GM12878 (cell line): ENCODE data around the gene CHERP. TPM values are rescaled to one million over a fixed set of nuclear protein-coding genes. Genes with fewer than 3 reads are reported as not detected.

Source experiments
- BRCA1 ChIP-seq: IDR thresholded peaks from 2 replicates; pipeline ENCODE4 v1.6.1; 2011; ENCODE audit warnings: low read depth, low read length, improper control_type of control experiment
- CTCF ChIP-seq, 3 experiments: IDR thresholded peaks in 2 of 3; conservative IDR thresholded peaks in 1 of 3; 2 replicates each; pipeline ENCODE4 v1.5.1; 2011; ENCODE audit warnings: low read depth in 3 of 3, low read length in 3 of 3, mild to moderate bottlenecking in 3 of 3, control low read depth in 2 of 3, moderate library complexity in 2 of 3, inconsistent platforms in 1 of 3, mixed read lengths in 1 of 3; ENCODE audit not compliant: control insufficient read depth in 2 of 3, insufficient read depth in 1 of 3; ENCODE audit errors: extremely low read depth in 1 of 3
- GABPA ChIP-seq: IDR thresholded peaks from 2 replicates; pipeline ENCODE4 v1.6.1; 2014; ENCODE audit warnings: antibody characterized with exemption, low read depth, mild to moderate bottlenecking, inconsistent platforms
- HCFC1 ChIP-seq: fragments of 150-350 bp; IDR thresholded peaks from 2 replicates; pipeline ENCODE4 v1.6.1; 2014; ENCODE audit warnings: low read length
- IKZF1 ChIP-seq: fragments of 450-650 bp; conservative IDR thresholded peaks from 2 replicates; pipeline ENCODE4 v1.6.1; 2017; ENCODE audit warnings: antibody characterized with exemption, mild to moderate bottlenecking
- IRF4 ChIP-seq: IDR thresholded peaks from 2 replicates; pipeline ENCODE4 v1.6.1; 2011; ENCODE audit warnings: low read depth, low read length
- MEF2A ChIP-seq: IDR thresholded peaks from 2 replicates; pipeline ENCODE4 v1.6.1; 2011; ENCODE audit warnings: low read depth, mild to moderate bottlenecking, low read length, moderate library complexity; ENCODE audit not compliant: insufficient read depth
- MEF2B ChIP-seq: fragments of 450-650 bp; IDR thresholded peaks from 2 replicates; pipeline ENCODE4 v1.6.1; 2018; ENCODE audit warnings: mild to moderate bottlenecking, moderate library complexity; ENCODE audit not compliant: partially characterized antibody, poor library complexity, severe bottlenecking
- PAX8 ChIP-seq: fragments of 450-650 bp; IDR thresholded peaks from 2 replicates; pipeline ENCODE4 v1.6.1; 2017; ENCODE audit warnings: mild to moderate bottlenecking, moderate library complexity
- POLR2A ChIP-seq: IDR thresholded peaks from 2 replicates; pipeline ENCODE4 v1.6.1; 2011; ENCODE audit warnings: low read depth, mild to moderate bottlenecking, low read length
- POLR2AphosphoS5 ChIP-seq: IDR thresholded peaks from 2 replicates; pipeline ENCODE4 v1.6.1; 2011; ENCODE audit warnings: mild to moderate bottlenecking, low read length, inconsistent platforms
- RB1 ChIP-seq: fragments of 450-650 bp; formaldehyde crosslinking; IDR thresholded peaks from 2 replicates; pipeline ENCODE4 v1.6.1; 2017; ENCODE audit warnings: mild to moderate bottlenecking, borderline replicate concordance
- RBBP5 ChIP-seq: fragments of 200-600 bp; sonication (generic); conservative IDR thresholded peaks from 2 replicates; pipeline ENCODE4 v1.6.1; 2016
- RELA ChIP-seq: fragments of 450-650 bp; IDR thresholded peaks from 2 replicates; pipeline ENCODE4 v1.8.0; 2014; ENCODE audit warnings: borderline replicate concordance; ENCODE audit not compliant: partially characterized antibody
- RUNX3 ChIP-seq: IDR thresholded peaks from 2 replicates; pipeline ENCODE4 v1.6.1; 2012; ENCODE audit warnings: low read length, inconsistent platforms
- SKIL ChIP-seq: fragments of 450-650 bp; IDR thresholded peaks from 2 replicates; pipeline ENCODE4 v1.6.1; 2017; ENCODE audit warnings: mild to moderate bottlenecking, low read depth, inconsistent platforms; ENCODE audit not compliant: poor library complexity, severe bottlenecking
- SMARCA5 ChIP-seq: fragments of 450-650 bp; IDR thresholded peaks from 2 replicates; pipeline ENCODE4 v1.6.1; 2017; ENCODE audit warnings: mild to moderate bottlenecking
- SP1 ChIP-seq: IDR thresholded peaks from one replicate; pipeline ENCODE4 v1.6.1; 2011; ENCODE audit warnings: low read depth, low read length
- STAT3 ChIP-seq: IDR thresholded peaks from 2 replicates; pipeline ENCODE4 v1.6.1; 2011; ENCODE audit warnings: low read depth, low read length, improper control_type of control experiment
- TARDBP ChIP-seq: IDR thresholded peaks from 2 replicates; pipeline ENCODE4 v1.6.1; 2016; ENCODE audit warnings: borderline replicate concordance
- WRNIP1 ChIP-seq: IDR thresholded peaks from 2 replicates; pipeline ENCODE4 v1.6.1; 2011; ENCODE audit warnings: low read depth, low read length, improper control_type of control experiment, borderline replicate concordance
- ZNF217 ChIP-seq: fragments of 450-650 bp; IDR thresholded peaks from 2 replicates; pipeline ENCODE4 v1.6.1; 2017; ENCODE audit warnings: antibody characterized with exemption, mild to moderate bottlenecking
- ZNF274 ChIP-seq: IDR thresholded peaks from one replicate; pipeline ENCODE4 v1.8.0; 2011; ENCODE audit not compliant: insufficient read length, insufficient read depth
- ZNF687 ChIP-seq: fragments of 450-650 bp; IDR thresholded peaks from 2 replicates; pipeline ENCODE4 v1.6.1; 2017; ENCODE audit warnings: mild to moderate bottlenecking, moderate library complexity
- ZSCAN29 ChIP-seq: fragments of 450-650 bp; IDR thresholded peaks from 2 replicates; pipeline ENCODE4 v1.6.1; 2017; ENCODE audit warnings: mild to moderate bottlenecking, moderate library complexity
- polyA plus RNA-seq, 11 experiments: library from polyadenylated mRNA; depleted of rRNA in 4 of 11; unstranded in 6 of 11; stranded (reverse) in 5 of 11; fragments of >200 nt; fragmentation: Nextera tagmentation in 4 of 11; fragmentation: Illumina TruSeq in 1 of 11; extraction: Ambion mirVana in 4 of 11; extraction: Trizol in 1 of 11; gene quantifications; 1 replicate in 1 of 11; 2 replicates in 10 of 11; pipeline versions ENCODE4 v1.2.1 to v1.2.3, GENCODE V29; 2011 to 2016; ENCODE audit warnings: inconsistent platforms in 2 of 11, missing spikeins in 2 of 11, low read depth in 1 of 11
- total RNA-seq, 4 experiments: library from RNA; depleted of rRNA in 3 of 4; stranded (reverse); fragments of >200 nt in 3 of 4; fragmentation: Illumina TruSeq in 1 of 4; extraction: Trizol in 1 of 4; gene quantifications; 2 replicates each; pipeline versions ENCODE4 v1.2.1 to v1.2.3, GENCODE V29; 2013 to 2021

The CHERP gene
- total and polyA plus RNA-seq, 10 of the 15 experiments (the other 5 are each of a cell fraction or from before 2014, with no cell fraction given) = 0.66 to 65.3 (median 12.2) TPM

- TF ChIP-seq SMARCA5 (peak; percentile 62), RB1 (peak; percentile 90; the same call in 1 of the 2 replicates), POLR2A (peak; percentile 66), IKZF1 (peak; percentile 87), CTCF (IDR thresholded peaks at IDR 0.05 in 2 of 3, conservative IDR thresholded peaks at IDR 0.05 in 1 of 3; ENCODE audit: control insufficient read depth in 2 of 3, extremely low read depth in 1 of 3, insufficient read depth in 1 of 3, low read depth in 3 of 3, low read length in 3 of 3) (no peak), ZNF217 (0 out of 2 replicates have a peak, but pooled peaks have one; percentile 13), WRNIP1 (no peak; the same call in 1 of the 2 replicates), BRCA1 (no peak; the same call in 1 of the 2 replicates), RUNX3 (no peak), HCFC1 (no peak), ZNF274 (no peak), RELA (peak; percentile 44), ZNF687 (peak; percentile 81), MEF2A (no peak), IRF4 (peak; percentile 62; the same call in 1 of the 2 replicates), TARDBP (no peak), STAT3 (peak; percentile 59; the same call in 1 of the 2 replicates), RBBP5 (no peak), PAX8 (no peak), SKIL (peak; percentile 37), POLR2AphosphoS5 (peak; percentile 83), GABPA (no peak), MEF2B (peak; percentile 100), ZSCAN29 (no peak), SP1 (no peak)
Observed at GRCh38 chr19:16586991-16587832, 45.0 kb upstream of the CHERP start (continued).
